ENCODE data around the gene CYP2W1. TPM values are rescaled to one million over a fixed set of nuclear protein-coding genes. Genes with fewer than 3 reads are reported as not detected.

Gene CYP2W1
- total RNA-seq, 1 experiment from 2014 or later: not detected

DNA sequence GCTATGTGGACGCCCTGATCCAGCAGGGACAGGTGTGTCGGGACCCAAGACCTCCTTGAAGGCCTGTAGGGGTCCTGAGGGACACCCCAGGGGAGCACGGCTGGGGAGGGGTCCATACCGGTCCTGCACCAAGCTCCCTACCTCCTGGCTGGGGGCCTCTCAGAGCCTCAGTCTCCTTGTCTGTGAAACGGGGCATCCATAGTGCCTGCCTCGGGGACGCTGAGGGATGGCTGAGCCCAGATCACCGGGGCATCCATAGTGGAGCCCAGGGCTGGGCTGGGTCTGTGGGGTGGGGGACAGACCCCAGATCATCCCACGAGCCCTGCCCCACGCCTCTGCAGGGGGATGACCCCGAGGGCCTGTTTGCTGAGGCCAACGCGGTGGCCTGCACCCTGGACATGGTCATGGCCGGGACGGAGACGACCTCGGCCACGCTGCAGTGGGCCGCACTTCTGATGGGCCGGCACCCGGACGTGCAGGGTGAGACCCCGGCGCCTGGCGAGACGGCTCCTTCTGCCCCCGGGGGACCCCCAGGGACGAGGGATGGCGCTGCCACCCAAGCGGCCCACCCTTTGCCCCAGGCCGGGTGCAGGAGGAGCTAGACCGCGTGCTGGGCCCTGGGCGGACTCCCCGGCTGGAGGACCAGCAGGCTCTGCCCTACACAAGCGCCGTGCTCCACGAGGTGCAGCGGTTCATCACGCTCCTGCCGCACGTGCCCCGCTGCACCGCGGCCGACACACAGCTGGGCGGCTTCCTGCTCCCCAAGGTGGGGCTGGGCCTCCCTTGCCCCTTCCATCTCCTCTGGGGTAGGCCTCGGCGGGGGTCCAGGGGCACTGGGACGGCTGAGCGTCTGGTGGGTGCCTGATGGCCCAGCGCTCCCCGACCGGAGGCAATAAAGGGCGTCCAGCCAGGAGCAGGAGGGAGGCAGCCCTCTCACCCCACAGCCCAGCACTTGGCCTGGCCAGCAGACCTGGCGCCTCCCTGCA is 4.1 kb downstream of the CYP2W1 start:
- Histone ChIP-seq H2AFZ (ENCODE audit: low read length) (no peak overlapping the region), H3K9me3 (ENCODE audit: low read length) (no peaks in the 10 kb centered on the region), H3K4me1 (ENCODE audit: low read length) (peaks cover 12% of the 10 kb centered on the region; the same call in 1 of the 2 replicates), H3K4me2 (ENCODE audit: low read depth, low read length, poor library complexity, severe bottlenecking) (no peak overlapping the region), H3K36me3 (ENCODE audit: insufficient read depth, low read length) (no peaks in the 10 kb centered on the region), H3K4me3 (ENCODE audit: low read length) (no peak overlapping the region), H4K20me1 (ENCODE audit: insufficient read depth, low read depth, low read length) (0 out of 2 replicates have a peak, but pooled peaks cover 13% of the 10 kb centered on the region), H3K9ac (ENCODE audit: low read length) (no peak overlapping the region; the same call in 1 of the 2 replicates), H3K9me2 (replicated peaks; ENCODE audit: insufficient read depth, low read length) (no peaks in the 10 kb centered on the region), H3K27ac (ENCODE audit: low read length) (no peak overlapping the region), H3K27me3 (ENCODE audit: low read length) (no peaks in the 10 kb centered on the region), H3K79me2 (ENCODE audit: low read length) (no peaks in the 10 kb centered on the region)
- DNase-seq: no peak

DNA sequence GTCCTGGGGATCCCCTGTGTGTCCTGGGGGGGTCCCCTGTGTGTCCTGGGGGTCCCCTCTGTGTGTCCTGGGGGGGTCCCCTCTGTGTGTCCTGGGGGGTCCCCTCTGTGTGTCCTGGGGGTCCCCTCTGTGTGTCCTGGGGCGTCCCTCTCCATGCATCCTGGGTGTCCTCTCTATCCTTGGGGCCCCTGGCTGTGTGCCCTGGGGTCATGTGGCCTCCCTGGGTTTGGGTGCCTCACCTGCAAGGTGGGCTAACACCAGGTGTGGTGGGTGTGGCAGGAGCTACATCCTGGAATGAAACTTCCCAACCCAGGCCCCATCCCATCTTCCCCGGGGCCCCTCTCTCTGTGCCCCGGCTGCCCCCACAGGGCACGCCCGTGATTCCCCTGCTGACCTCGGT is 4.9 kb downstream of the CYP2W1 start:
- H3K27me3 ChIP-seq (ENCODE audit: low read length): no peaks in the 10 kb centered on the region
- H3K9ac ChIP-seq (ENCODE audit: low read length): peak overlapping the region; percentile 6; the same call in 1 of the 2 replicates
- no peak for DNase-seq
- no peak overlapping the region for H2AFZ ChIP-seq (ENCODE audit: low read length)
- H3K4me2 ChIP-seq (ENCODE audit: low read depth, low read length, poor library complexity, severe bottlenecking): no peak overlapping the region
- no peaks in the 10 kb centered on the region for H3K9me3 ChIP-seq (ENCODE audit: low read length)
- H3K4me3 ChIP-seq (ENCODE audit: low read length): no peak overlapping the region
- H3K9me2 ChIP-seq (replicated peaks; ENCODE audit: insufficient read depth, low read length): no peaks in the 10 kb centered on the region
- H3K79me2 ChIP-seq (ENCODE audit: low read length): no peaks in the 10 kb centered on the region
- peaks cover 11% of the 10 kb centered on the region; the same call in 1 of the 2 replicates for H3K4me1 ChIP-seq (ENCODE audit: low read length)
- H3K27ac ChIP-seq (ENCODE audit: low read length): no peak overlapping the region
- H4K20me1 ChIP-seq (ENCODE audit: insufficient read depth, low read depth, low read length): peaks cover 19% of the 10 kb centered on the region; the same call in 1 of the 2 replicates
- H3K36me3 ChIP-seq (ENCODE audit: insufficient read depth, low read length): no peaks in the 10 kb centered on the region

DNA sequence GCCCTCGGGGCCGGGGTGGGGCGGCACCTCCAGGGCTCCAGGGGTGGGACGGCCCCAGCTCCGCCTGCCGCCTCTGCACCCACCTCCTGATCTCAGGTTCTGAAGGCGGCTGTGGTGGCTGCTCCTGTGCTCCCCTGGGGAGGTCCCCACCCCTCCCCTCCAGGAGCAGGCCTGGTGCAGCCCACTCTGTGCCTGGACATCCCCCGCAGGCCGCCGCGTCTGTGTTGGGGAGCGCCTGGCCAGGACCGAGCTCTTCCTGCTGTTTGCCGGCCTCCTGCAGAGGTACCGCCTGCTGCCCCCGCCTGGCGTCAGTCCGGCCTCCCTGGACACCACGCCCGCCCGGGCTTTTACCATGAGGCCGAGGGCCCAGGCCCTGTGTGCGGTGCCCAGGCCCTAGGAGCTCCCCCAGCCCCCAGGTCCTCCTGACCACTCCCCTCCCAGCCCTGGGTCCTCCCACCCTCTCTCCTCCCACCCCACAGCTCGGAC is 5.5 kb downstream of the CYP2W1 start:
- H3K9ac ChIP-seq (ENCODE audit: low read length): peak overlapping the region; percentile 6; the same call in 1 of the 2 replicates
- H3K4me2 ChIP-seq (ENCODE audit: low read depth, low read length, poor library complexity, severe bottlenecking): no peak overlapping the region
- H3K36me3 ChIP-seq (ENCODE audit: insufficient read depth, low read length): no peaks in the 10 kb centered on the region
- peaks cover 12% of the 10 kb centered on the region; the same call in 1 of the 2 replicates for H3K4me1 ChIP-seq (ENCODE audit: low read length)
- no peak overlapping the region for H3K27ac ChIP-seq (ENCODE audit: low read length)
- H3K4me3 ChIP-seq (ENCODE audit: low read length): no peak overlapping the region
- no peaks in the 10 kb centered on the region for H3K9me2 ChIP-seq (replicated peaks; ENCODE audit: insufficient read depth, low read length)
- no peak overlapping the region for H2AFZ ChIP-seq (ENCODE audit: low read length)
- H3K79me2 ChIP-seq (ENCODE audit: low read length): no peaks in the 10 kb centered on the region
- no peak for DNase-seq
- no peaks in the 10 kb centered on the region for H3K9me3 ChIP-seq (ENCODE audit: low read length)
- H3K27me3 ChIP-seq (ENCODE audit: low read length): no peaks in the 10 kb centered on the region
- H4K20me1 ChIP-seq (ENCODE audit: insufficient read depth, low read depth, low read length): peaks cover 20% of the 10 kb centered on the region; the same call in 1 of the 2 replicates

DNA sequence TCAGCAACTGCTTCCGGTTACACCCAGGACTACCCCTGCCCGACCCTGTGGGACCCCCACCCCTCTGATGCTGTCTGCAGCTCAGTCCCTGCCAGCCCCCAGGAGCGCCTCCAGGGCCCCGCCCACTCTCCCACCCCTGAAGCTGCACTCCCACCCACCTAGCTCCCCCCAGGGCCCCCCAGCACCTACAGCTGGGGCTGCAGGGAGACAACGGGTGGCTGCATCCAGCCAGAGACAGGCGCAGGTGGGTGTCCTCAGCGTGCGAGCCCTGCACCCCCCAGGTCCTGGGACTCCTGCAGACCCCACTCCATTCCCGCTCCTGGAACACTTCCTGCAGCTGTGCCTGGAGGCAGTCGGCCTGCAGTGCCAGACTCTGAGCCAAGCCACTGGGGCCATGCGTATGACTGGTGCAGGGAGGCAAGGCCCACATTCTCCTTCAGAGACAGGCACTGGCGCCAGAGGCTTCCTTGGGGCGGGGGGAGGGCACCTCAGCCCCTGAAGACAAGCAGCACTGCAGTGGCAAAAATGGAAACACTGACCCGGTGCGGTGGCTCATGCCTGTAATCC is 6.1 kb downstream of the CYP2W1 start:
- H3K27me3 ChIP-seq (ENCODE audit: low read length): no peaks in the 10 kb centered on the region

DNA sequence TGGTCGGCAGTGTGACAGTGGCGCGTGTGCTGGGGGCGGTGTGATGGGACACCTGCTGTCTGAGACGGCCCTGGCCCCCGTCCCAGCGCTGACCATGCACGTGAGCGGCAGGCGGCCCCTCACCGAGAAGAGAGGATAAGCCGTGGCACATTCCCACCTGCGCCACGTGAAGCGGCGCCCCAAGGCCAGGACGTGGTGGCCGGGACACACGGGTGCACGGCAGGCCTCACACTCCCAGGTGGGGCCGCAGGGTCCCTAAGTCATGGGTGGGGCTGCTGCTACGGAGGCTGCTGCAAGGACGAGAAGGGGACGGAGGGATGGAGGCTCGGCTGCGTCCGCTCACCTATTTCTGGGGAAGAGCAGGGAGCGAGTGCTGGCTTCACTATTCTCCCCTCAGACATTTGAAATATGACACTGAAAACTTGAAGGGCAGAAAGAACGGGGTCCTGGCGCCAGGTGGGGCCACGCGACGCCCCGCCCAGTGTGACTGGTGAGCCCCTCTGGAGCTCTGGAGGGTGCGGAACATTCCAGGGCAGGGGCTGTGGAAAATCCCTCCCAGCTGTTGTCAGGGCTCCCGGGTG is 7.5 kb downstream of the CYP2W1 start:
- Histone ChIP-seq H3K27ac (ENCODE audit: low read length) (no peak overlapping the region), H3K9me2 (replicated peaks; ENCODE audit: insufficient read depth, low read length) (no peaks in the 10 kb centered on the region), H3K36me3 (ENCODE audit: insufficient read depth, low read length) (no peaks in the 10 kb centered on the region), H3K4me2 (ENCODE audit: low read depth, low read length, poor library complexity, severe bottlenecking) (no peak overlapping the region), H3K79me2 (ENCODE audit: low read length) (no peaks in the 10 kb centered on the region), H2AFZ (ENCODE audit: low read length) (no peak overlapping the region), H4K20me1 (ENCODE audit: insufficient read depth, low read depth, low read length) (peaks cover 15% of the 10 kb centered on the region; the same call in 1 of the 2 replicates), H3K9ac (ENCODE audit: low read length) (no peak overlapping the region), H3K27me3 (ENCODE audit: low read length) (no peaks in the 10 kb centered on the region; the same call in 1 of the 2 replicates), H3K9me3 (ENCODE audit: low read length) (no peaks in the 10 kb centered on the region), H3K4me3 (ENCODE audit: low read length) (no peak overlapping the region), H3K4me1 (ENCODE audit: low read length) (peaks cover 23% of the 10 kb centered on the region)
- no peak for DNase-seq

More for the DNA sequence above, 6.1 kb downstream of the CYP2W1 start:
- DNase-seq: no peak
- Histone ChIP-seq H3K4me2 (ENCODE audit: low read depth, low read length, poor library complexity, severe bottlenecking) (no peak overlapping the region), H3K36me3 (ENCODE audit: insufficient read depth, low read length) (no peaks in the 10 kb centered on the region), H2AFZ (ENCODE audit: low read length) (no peak overlapping the region), H3K9ac (ENCODE audit: low read length) (no peak overlapping the region), H3K9me3 (ENCODE audit: low read length) (no peaks in the 10 kb centered on the region), H3K9me2 (replicated peaks; ENCODE audit: insufficient read depth, low read length) (no peaks in the 10 kb centered on the region), H3K79me2 (ENCODE audit: low read length) (no peaks in the 10 kb centered on the region), H3K4me1 (ENCODE audit: low read length) (peaks cover 12% of the 10 kb centered on the region; the same call in 1 of the 2 replicates), H3K4me3 (ENCODE audit: low read length) (no peak overlapping the region), H4K20me1 (ENCODE audit: insufficient read depth, low read depth, low read length) (peaks cover 20% of the 10 kb centered on the region; the same call in 1 of the 2 replicates), H3K27ac (ENCODE audit: low read length) (no peak overlapping the region)

DNA sequence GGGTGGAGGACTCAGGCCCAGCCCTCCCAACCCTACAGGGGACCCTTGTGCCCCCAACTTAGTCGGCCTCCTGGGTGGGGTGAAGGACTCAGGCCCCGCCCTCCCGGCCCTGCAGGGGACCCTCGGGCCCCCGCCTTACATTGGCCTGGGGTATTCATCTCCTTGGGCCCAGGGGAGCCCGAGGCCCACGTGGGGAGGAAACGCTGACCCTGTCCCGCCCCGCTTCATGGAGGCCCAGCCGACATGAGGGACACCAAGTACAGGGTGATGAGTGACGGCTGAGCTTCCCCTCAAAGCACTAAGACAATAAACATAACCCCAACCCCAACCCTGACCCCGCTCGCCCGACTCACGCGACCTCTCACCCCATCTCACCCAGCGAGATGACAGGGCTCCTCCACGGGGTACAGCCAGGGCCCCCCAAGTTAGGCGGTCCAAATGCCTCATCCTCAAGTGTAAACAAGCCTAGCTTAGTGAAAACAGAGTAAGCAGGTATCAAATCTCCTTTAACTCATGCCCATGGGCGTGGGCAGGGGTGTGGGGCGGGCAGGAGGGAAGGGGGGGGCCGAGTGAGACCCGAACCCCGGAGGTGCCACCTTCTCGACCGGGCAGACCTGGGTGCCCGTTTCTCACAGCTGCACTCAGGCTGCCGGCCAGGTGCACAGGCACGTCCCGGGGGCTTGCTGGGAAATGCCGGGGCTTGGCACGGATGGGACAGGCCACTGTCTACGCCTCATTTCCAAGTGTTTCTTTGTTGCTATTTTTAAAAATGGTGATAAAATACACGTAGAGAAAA is 8.2 kb downstream of the CYP2W1 start:
- Histone ChIP-seq H3K79me2 (ENCODE audit: low read length) (no peaks in the 10 kb centered on the region), H3K4me1 (ENCODE audit: low read length) (peaks cover 30% of the 10 kb centered on the region), H2AFZ (ENCODE audit: low read length) (no peak overlapping the region), H4K20me1 (ENCODE audit: insufficient read depth, low read depth, low read length) (peaks cover 15% of the 10 kb centered on the region; the same call in 1 of the 2 replicates), H3K36me3 (ENCODE audit: insufficient read depth, low read length) (no peaks in the 10 kb centered on the region), H3K27me3 (ENCODE audit: low read length) (no peaks in the 10 kb centered on the region; the same call in 1 of the 2 replicates), H3K4me2 (ENCODE audit: low read depth, low read length, poor library complexity, severe bottlenecking) (no peak overlapping the region), H3K9me2 (replicated peaks; ENCODE audit: insufficient read depth, low read length) (no peaks in the 10 kb centered on the region), H3K9me3 (ENCODE audit: low read length) (no peaks in the 10 kb centered on the region), H3K27ac (ENCODE audit: low read length) (no peak overlapping the region), H3K9ac (ENCODE audit: low read length) (no peak overlapping the region), H3K4me3 (ENCODE audit: low read length) (no peak overlapping the region)
- no peak for DNase-seq

DNA sequence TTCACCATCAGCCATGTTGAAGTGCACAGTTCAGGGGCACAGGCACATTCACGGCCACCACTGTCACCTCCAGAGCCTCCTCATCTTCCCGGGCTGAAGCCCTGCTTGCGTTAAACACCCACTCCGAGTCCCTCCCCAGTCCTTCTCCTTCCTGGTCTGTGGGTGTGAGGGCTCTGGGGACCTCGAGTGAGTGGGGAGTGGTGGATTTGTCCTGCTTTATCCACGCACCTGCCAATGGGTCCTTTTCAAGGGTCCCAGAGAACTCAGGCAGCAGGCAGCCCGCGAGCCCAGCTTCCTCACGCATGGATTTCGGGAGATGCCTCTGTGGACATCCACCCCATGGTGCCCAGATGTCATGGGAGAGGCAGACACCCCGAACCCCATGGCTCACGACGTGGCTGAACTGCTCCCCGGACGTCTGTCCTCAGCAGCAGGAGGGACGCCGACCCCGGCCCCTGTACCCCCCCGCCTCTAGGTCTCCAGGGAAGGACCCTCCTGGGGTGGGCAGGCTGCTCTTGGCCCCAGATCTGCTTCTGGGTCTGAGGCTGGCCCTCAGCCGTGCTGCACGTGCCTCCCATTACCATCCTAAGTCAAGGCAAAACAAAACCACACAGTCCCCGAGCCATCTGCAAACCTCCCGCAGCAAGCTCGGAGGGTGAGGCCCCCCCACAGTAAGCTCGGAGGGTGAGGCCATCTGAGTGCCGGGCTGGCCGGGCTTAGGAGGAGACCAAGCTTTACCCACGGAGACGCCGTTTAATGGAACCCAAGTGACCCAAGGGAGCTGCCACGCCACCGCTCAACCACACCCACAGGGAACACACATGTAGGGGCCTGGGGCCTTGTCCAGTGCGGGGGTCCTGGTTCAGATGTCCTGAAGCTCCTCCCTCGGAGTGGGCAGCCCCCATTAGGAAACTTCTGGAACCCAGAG is 9.0 kb downstream of the CYP2W1 start:
- Histone ChIP-seq H3K79me2 (ENCODE audit: low read length) (no peaks in the 10 kb centered on the region), H4K20me1 (ENCODE audit: insufficient read depth, low read depth, low read length) (peaks cover 7% of the 10 kb centered on the region; the same call in 1 of the 2 replicates), H3K9me3 (ENCODE audit: low read length) (no peaks in the 10 kb centered on the region), H3K9ac (ENCODE audit: low read length) (no peak overlapping the region), H3K4me1 (ENCODE audit: low read length) (peaks cover 39% of the 10 kb centered on the region), H3K9me2 (replicated peaks; ENCODE audit: insufficient read depth, low read length) (no peaks in the 10 kb centered on the region), H3K4me2 (ENCODE audit: low read depth, low read length, poor library complexity, severe bottlenecking) (no peak overlapping the region), H2AFZ (ENCODE audit: low read length) (no peak overlapping the region), H3K27ac (ENCODE audit: low read length) (no peak overlapping the region), H3K27me3 (ENCODE audit: low read length) (no peaks in the 10 kb centered on the region; the same call in 1 of the 2 replicates), H3K36me3 (ENCODE audit: insufficient read depth, low read length) (no peaks in the 10 kb centered on the region), H3K4me3 (ENCODE audit: low read length) (no peak overlapping the region)
- DNase-seq: no peak

Data from Karpas-422 (cell line).